Hepatocyte (in vitro differentiated cells): Measurements from ENCODE around the gene SIGLEC11. TPM values are rescaled to one million over a fixed set of nuclear protein-coding genes. Genes with fewer than 3 reads are reported as not detected.

Experiments used
- DNase-seq: peaks from one replicate; pipeline ENCODE4 v3.0.0-alpha.2; 2016; ENCODE audit warnings: low spot score
- H2AFZ ChIP-seq: fragments of 200-600 bp; sonication (generic); 2 replicates; pipeline ENCODE4 v1.6.0; 2016; ENCODE audit warnings: antibody characterized with exemption, mild to moderate bottlenecking
- H3K27ac ChIP-seq: fragments of 200-600 bp; sonication (generic); 2 replicates; pipeline ENCODE4 v1.5.1; 2016; ENCODE audit warnings: mild to moderate bottlenecking
- H3K27me3 ChIP-seq: fragments of 200-600 bp; sonication (generic); 2 replicates; pipeline ENCODE4 v1.6.1; 2016
- H3K36me3 ChIP-seq: fragments of 200-600 bp; sonication (generic); replicated peaks from 2 replicates; pipeline ENCODE4 v1.5.1; 2016; ENCODE audit warnings: low read depth; ENCODE audit not compliant: insufficient read depth
- H3K4me1 ChIP-seq: fragments of 200-600 bp; sonication (generic); 2 replicates; pipeline ENCODE4 v1.5.1; 2016; ENCODE audit warnings: mild to moderate bottlenecking, moderate library complexity; ENCODE audit not compliant: insufficient read depth
- H3K4me2 ChIP-seq: fragments of 200-600 bp; sonication (generic); 2 replicates; pipeline ENCODE4 v1.6.0; 2016
- H3K4me3 ChIP-seq: fragments of 200-600 bp; sonication (generic); 2 replicates; pipeline ENCODE4 v1.5.1; 2016; ENCODE audit warnings: mild to moderate bottlenecking
- H3K79me2 ChIP-seq: fragments of 200-600 bp; sonication (generic); 2 replicates; pipeline ENCODE4 v1.6.0; 2017; ENCODE audit warnings: mild to moderate bottlenecking
- H3K9me2 ChIP-seq: fragments of 200-600 bp; sonication (generic); replicated peaks from 2 replicates; pipeline ENCODE4 v1.6.0; 2017; ENCODE audit warnings: mild to moderate bottlenecking; ENCODE audit not compliant: insufficient read depth
- H3K9me3 ChIP-seq: fragments of 200-600 bp; sonication (generic); 2 replicates; pipeline ENCODE4 v1.5.1; 2016; ENCODE audit warnings: low read depth, mild to moderate bottlenecking
- H4K20me1 ChIP-seq: fragments of 200-600 bp; sonication (generic); 2 replicates; pipeline ENCODE4 v1.6.0; 2016; ENCODE audit warnings: mild to moderate bottlenecking; ENCODE audit not compliant: insufficient read depth, poor library complexity, severe bottlenecking
- EZH2 ChIP-seq: fragments of 200-600 bp; sonication (generic); IDR thresholded peaks from 2 replicates; pipeline ENCODE4 v1.6.1; 2016; ENCODE audit warnings: antibody characterized with exemption, mild to moderate bottlenecking, borderline replicate concordance
- EZH2phosphoT487 ChIP-seq: fragments of 200-600 bp; sonication (generic); IDR thresholded peaks from one replicate; pipeline ENCODE4 v1.6.1; 2018; ENCODE audit warnings: antibody characterized with exemption, mild to moderate bottlenecking, low read depth, moderate library complexity; ENCODE audit not compliant: unreplicated experiment, severe bottlenecking
- WGBS: methylation state at CpG from one replicate; pipeline ENCODE4 v1.1.6; 2016; ENCODE audit warnings: low lambda C conversion rate; ENCODE audit errors: missing lambda C conversion rate; 5-methylcytosine and 5-hydroxymethylcytosine counted together
- polyA plus RNA-seq: library from polyadenylated mRNA; unstranded; fragments of >200 nt; fragmentation: Nextera tagmentation; extraction: Ambion mirVana; gene quantifications from 2 replicates; pipeline ENCODE4 v1.2.1, GENCODE V29; 2016
- total RNA-seq: library from RNA; depleted of rRNA; stranded (reverse); fragments of >200 nt; gene quantifications from 2 replicates; pipeline ENCODE4 v1.2.3, GENCODE V29; 2014
- TF ChIP-seq, protein P1 (sequence below): fragments of 200-600 bp; sonication (generic); IDR thresholded peaks from 2 replicates; pipeline ENCODE4 v1.5.1; 2016; ENCODE audit warnings: antibody characterized with exemption, mild to moderate bottlenecking; ENCODE audit not compliant: poor library complexity

SIGLEC11 gene
- total and polyA plus RNA-seq, 2 experiments from 2014 or later, result 6.0 to 15.8 TPM

DNA sequence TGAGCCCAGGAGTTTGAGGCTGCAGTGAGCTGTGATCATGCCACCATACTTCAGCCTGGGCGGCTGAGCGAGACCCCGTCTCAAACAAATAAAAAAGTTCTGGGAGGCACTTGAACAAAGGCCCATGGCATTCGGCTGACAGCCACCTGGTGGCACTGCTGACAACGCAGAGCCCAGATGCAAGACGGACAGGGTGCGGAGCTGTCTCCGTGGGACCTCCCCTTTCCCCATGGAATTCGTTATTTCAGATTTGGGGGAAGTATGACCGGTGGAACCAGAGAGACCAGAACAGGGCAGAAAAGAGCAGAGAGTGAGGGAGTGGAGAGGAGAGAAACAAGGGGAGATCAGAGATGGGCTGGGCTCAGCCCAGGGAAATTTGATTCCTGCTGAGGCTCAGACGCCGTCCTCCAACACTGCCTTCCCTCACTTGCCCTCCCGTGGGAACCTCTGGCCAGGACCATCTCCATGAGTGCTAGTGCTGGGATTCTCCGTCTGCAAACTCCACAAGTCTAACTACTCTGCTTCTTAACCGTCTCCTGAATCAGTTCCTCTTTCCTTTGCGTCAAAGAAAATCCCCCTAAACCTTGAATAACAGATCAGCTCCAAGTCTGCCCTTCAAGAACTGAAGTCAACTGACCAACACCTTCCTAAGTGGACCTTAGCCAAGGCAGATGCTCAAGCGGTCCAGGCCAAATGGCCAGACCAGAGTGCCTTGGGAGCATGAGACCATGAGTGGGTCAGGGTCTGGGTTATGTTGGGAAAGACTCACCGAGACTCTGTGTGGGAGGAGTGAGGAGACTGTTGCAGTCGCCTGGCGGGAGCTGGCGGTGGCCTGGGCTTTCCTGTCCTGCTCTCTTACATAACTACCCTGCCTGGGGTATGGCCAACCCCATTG is 43.9 kb downstream of the SIGLEC11 start:
- peaks cover 10% of the 10 kb centered on the region for H3K4me1 ChIP-seq
- no peaks in the 10 kb centered on the region for H3K9me2 ChIP-seq
- peaks cover 56% of the 10 kb centered on the region for H3K79me2 ChIP-seq
- H4K20me1 ChIP-seq, result peaks cover 2% of the 10 kb centered on the region
- H3K4me2 ChIP-seq, result no peak overlapping the region
- H2AFZ ChIP-seq, result no peak overlapping the region
- H3K4me3 ChIP-seq, result no peak overlapping the region
- H3K27me3 ChIP-seq, result no peaks in the 10 kb centered on the region
- 90% methylated on average over 21 of the region's 21 CpGs for WGBS
- H3K27ac ChIP-seq, result no peak overlapping the region
- H3K36me3 ChIP-seq, result no peaks in the 10 kb centered on the region
- no peak for DNase-seq
- TF ChIP-seq, protein P1, sequence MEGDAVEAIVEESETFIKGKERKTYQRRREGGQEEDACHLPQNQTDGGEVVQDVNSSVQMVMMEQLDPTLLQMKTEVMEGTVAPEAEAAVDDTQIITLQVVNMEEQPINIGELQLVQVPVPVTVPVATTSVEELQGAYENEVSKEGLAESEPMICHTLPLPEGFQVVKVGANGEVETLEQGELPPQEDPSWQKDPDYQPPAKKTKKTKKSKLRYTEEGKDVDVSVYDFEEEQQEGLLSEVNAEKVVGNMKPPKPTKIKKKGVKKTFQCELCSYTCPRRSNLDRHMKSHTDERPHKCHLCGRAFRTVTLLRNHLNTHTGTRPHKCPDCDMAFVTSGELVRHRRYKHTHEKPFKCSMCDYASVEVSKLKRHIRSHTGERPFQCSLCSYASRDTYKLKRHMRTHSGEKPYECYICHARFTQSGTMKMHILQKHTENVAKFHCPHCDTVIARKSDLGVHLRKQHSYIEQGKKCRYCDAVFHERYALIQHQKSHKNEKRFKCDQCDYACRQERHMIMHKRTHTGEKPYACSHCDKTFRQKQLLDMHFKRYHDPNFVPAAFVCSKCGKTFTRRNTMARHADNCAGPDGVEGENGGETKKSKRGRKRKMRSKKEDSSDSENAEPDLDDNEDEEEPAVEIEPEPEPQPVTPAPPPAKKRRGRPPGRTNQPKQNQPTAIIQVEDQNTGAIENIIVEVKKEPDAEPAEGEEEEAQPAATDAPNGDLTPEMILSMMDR, result no peak
- TF ChIP-seq EZH2phosphoT487, result no peak
- no peak for TF ChIP-seq EZH2
- no peaks in the 10 kb centered on the region for H3K9me3 ChIP-seq

DNA sequence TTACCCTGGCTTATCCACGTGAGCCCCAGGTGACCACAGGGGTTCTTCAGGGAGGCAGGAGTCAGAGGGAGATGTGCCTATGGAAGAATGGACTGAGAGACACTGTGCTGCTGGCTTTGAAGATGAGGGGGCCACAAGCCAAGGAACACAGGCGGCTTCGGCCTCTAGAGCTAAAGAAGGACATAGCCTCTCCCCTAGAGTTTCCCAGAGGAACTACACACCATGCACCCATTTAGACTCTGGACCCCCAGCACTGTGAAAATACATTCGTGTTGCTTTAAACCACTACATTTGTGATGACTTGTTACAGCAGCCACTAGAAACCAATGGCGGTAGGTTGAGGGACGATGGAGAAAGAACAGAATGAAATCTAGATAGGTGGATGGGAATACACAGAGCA is 45.7 kb downstream of the SIGLEC11 start:
- Histone ChIP-seq H3K4me1 (peaks cover 10% of the 10 kb centered on the region), H3K4me3 (no peak overlapping the region), H3K27ac (no peak overlapping the region), H3K27me3 (no peaks in the 10 kb centered on the region), H2AFZ (no peak overlapping the region), H4K20me1 (no peaks in the 10 kb centered on the region), H3K79me2 (peaks cover 38% of the 10 kb centered on the region), H3K9me2 (no peaks in the 10 kb centered on the region), H3K9me3 (no peaks in the 10 kb centered on the region), H3K4me2 (no peak overlapping the region), H3K36me3 (no peaks in the 10 kb centered on the region)
- WGBS, result 98% methylated on average over 6 of the region's 6 CpGs
- no peak for DNase-seq
- TF ChIP-seq EZH2, result no peak
- TF ChIP-seq EZH2phosphoT487, result no peak
- TF ChIP-seq, protein P1, result no peak

DNA sequence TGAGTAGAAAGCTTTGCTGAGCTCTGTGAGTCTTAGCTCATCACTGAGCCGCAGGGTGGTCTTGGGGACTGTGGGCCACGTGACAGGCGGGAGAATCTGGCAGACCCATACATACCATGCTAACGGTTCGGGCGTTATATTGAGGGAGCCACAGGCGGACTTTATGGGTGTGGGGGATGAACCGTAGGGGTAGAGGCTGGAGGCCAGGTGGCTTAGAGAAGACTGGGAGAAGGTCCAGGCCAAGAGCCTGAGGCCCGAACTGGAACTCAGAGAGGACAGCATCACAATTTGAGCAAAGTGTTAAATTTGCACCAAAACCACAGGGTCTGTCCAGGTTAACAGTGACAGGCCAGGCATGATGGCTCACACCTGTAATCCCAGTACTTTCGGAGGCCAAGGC is 47.3 kb downstream of the SIGLEC11 start:
- H3K4me1 ChIP-seq, result peaks cover 10% of the 10 kb centered on the region
- WGBS, result 93% methylated on average over 10 of the region's 10 CpGs
- no peaks in the 10 kb centered on the region for H4K20me1 ChIP-seq
- no peaks in the 10 kb centered on the region for H3K27me3 ChIP-seq
- TF ChIP-seq EZH2 (no peak), EZH2phosphoT487 (no peak)
- TF ChIP-seq, protein P1, result no peak
- no peaks in the 10 kb centered on the region for H3K36me3 ChIP-seq
- no peaks in the 10 kb centered on the region for H3K9me2 ChIP-seq
- no peaks in the 10 kb centered on the region for H3K9me3 ChIP-seq
- H3K4me2 ChIP-seq, result no peak overlapping the region
- H3K79me2 ChIP-seq, result peaks cover 26% of the 10 kb centered on the region
- H3K4me3 ChIP-seq, result no peak overlapping the region
- peak overlapping the region; percentile 80 for H3K27ac ChIP-seq
- DNase-seq, result no peak
- no peak overlapping the region for H2AFZ ChIP-seq
